ENCODE data around the gene KPRP.

KPRP gene

DNA sequence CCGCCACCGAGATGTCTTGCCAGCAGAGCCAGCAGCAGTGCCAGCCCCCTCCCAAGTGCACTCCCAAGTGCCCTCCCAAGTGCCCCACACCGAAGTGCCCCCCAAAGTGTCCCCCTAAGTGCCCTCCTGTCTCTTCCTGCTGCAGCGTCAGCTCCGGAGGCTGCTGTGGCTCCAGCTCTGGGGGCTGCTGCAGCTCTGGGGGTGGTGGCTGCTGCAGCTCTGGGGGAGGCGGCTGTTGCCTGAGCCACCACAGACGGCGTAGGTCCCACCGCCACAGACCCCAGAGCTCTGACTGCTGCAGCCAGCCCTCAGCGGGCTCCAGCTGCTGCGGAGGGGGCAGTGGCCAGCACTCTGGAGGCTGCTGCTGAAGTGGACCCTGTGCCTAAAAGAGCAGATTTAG is 18.5 kb downstream of the KPRP start:
- DNase-seq (ENCODE audit: low read depth), result no peak

- no peak for DNase-seq (ENCODE audit: low read depth)
Measured at GRCh38 chr1:152777510-152778137, 19.8 kb downstream of the KPRP start.

- DNase-seq (ENCODE audit: low read depth), result no peak
Measured at GRCh38 chr1:152783095-152783494, 25.3 kb downstream of the KPRP start.

DNA sequence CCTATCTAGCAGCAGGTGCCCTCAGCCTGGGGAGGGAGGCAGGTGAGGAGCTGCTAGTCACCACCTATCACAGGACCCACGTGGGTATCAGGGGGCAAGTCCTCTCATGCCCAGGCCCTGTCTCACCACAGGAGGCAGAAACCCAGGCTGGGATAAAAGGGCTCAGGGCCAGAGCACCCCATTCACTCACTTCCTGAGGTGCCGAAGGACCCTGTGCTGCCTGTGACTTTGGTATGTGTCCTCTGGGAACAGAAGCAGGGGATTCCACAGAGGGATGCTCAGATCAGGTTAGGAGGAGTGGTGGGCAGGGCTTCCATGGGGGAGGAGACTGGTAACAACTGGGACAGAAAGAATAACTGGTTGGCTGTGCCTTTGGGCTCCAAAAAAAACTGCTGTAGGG is 28.3 kb downstream of the KPRP start, which contains the start of gene LCE1E:
Gene LCE1E (plus strand): TSS at position 181 of the 400 bp plus-strand sequence. CDS start 1,043 bp downstream, outside the sequence.
- no peak for DNase-seq (ENCODE audit: low read depth)

DNA sequence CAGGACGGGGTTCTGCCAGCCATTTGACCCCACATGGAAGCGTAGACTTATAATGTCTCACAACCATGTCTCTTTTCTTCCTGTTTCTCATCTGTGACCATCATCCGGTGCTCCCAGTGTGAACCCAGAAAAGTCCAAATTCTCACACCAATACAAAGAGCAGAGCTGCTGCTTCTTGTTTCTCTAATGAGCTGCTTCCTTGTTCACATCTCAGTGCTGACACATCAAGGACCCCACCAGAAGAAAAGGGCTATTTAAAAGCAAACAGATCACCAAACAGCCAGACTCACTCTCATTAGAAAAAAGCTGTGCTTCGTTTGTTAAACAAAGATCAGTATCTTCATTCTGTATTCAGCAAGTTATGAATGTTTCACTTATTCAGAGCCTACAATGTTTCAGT is 37.9 kb downstream of the KPRP start:
- no peak for DNase-seq (ENCODE audit: low read depth)

GRCh38 chr1:152796421-152796820 is 38.6 kb downstream of the KPRP start, which contains the start of gene LCE1D:
Gene LCE1D (plus strand): TSS chr1:152796721. CDS start chr1:152797795, 1,074 bp downstream.
- DNase-seq (ENCODE audit: low read depth), result no peak

DNA sequence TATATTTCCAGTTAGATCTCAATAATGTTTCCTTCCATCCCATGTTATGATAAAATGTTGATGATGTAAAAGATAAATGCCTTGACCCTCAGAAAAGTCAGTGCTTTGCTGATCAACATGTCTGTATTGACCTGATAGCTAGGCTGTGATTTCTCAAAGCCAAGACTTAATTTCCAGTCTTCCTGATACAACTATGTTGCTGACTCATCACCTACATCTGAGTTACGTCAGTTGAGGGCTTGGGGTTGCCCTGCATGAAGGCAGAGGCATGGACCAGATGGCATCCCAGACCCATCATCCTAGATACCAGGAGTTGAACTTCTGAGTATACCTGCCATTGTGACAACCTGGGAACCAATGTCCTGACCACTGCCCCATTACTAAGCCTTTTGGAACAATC is 43.5 kb downstream of the KPRP start:
- DNase-seq (ENCODE audit: low read depth), result no peak

DNA sequence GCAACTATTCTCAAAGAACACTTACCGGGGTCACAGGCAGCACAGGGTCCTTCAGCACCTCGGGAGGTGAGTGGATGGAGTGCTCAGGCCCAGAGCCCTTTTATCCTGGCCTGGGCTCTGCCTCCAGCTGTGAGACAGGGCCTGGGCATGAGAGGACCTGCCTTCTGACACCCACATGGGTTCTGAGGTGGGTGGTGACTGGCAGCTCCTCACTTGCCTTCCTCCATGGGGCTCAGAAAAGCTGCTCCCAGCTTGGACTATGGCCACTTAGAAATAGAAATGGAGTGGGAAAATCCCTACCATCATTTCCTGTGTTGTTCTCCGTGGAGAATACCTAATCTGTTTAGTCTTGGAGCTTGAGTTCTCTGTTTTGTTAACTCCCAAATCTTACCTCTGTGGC is 48.8 kb downstream of the KPRP start, which contains the start of gene LCE1C:
Gene LCE1C (minus strand): TSS at position 76 of the 400 bp plus-strand sequence. CDS start 1,173 bp downstream, outside the sequence.
- no peak for DNase-seq (ENCODE audit: low read depth)

DNA sequence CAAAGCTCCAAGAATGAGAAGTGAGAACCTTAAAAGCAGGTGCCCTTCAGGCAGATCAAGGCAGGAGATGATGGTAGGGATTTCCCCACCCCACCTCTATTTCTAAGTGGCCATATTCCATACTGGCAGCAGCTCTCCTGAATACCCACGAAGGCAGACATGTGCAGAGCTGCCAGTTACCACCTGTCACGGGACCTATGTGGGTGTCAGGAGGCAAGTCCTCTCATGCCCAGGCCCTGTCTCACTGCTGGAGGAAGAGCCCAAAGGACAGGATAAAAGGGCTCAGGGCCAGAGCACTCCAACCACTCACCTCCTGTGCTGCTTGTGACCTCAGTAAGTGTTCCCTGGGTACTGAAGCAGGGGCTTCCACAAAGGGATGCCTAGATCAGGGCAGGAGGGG is 53.2 kb downstream of the KPRP start:
- DNase-seq (ENCODE audit: low read depth), result no peak

All from stimulated activated CD8-positive, alpha-beta memory T cell treated with anti-CD3 and anti-CD28 coated beads, Interleukin-15, amount 100 ng/mL, for 1 hour (primary cell).